Measurements from ENCODE around the gene TLL2. TPM values are rescaled to one million over a fixed set of nuclear protein-coding genes. Genes with fewer than 3 reads are reported as not detected.

TLL2 gene
- total RNA-seq, 1 experiment from 2014 or later, result 0.11 TPM

- no peak for DNase-seq (ENCODE audit: low read depth)
Measured at GRCh38 chr10:96422525-96422924, 91.2 kb downstream of the TLL2 start.

- DNase-seq (ENCODE audit: low read depth), result no peak
Measured at GRCh38 chr10:96421995-96422394, 91.7 kb downstream of the TLL2 start.

GRCh38 chr10:96420228-96421009 lies 93.3 kb downstream of the TLL2 start:
- no peak for DNase-seq (ENCODE audit: low read depth)

GRCh38 chr10:96419351-96419750 lies 94.4 kb downstream of the TLL2 start:
- DNase-seq (ENCODE audit: low read depth), result no peak

- no peak for DNase-seq (ENCODE audit: low read depth)
Measured at GRCh38 chr10:96418582-96418981, 95.1 kb downstream of the TLL2 start.

GRCh38 chr10:96417441-96417840 lies 96.3 kb downstream of the TLL2 start:
- DNase-seq (ENCODE audit: low read depth), result no peak

GRCh38 chr10:96416643-96417042 lies 97.1 kb downstream of the TLL2 start:
- DNase-seq (ENCODE audit: low read depth), result no peak

DNA sequence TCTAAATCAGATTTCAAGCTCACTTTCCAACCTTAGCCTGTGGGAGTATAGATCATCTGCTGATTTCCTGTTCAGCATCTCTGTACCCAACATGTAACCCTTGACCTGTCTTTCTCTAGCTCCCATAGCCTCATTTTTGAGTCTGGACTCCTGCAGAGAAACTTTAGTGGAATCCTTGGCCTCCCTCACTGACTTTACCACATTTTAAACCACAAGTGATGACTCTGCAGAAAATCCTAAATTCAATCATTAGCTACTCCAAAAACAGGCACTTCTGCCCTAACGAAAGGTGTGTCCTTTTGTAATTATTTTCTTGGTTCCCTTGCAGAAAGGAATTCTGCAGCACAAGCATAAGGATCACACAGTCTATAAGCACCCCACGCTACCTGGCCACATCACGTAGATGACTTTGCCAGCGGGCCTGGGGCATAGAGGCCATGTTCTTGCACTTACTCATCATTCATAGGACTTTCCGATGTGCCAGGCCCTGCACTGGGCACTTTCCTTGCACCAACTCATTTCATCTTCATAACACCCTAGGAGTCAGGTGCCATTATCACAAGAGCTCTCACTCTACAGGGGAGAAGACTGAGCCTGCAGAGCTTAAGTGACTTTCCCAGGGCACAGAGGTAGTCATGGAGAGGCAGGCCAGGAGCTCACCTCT lies 97.7 kb downstream of the TLL2 start:
- no peak for DNase-seq (ENCODE audit: low read depth)

GRCh38 chr10:96415150-96415890 lies 98.4 kb downstream of the TLL2 start:
- no peak for DNase-seq (ENCODE audit: low read depth)

- DNase-seq (ENCODE audit: low read depth), result no peak
Measured at GRCh38 chr10:96414303-96414702, 99.4 kb downstream of the TLL2 start.

DNA sequence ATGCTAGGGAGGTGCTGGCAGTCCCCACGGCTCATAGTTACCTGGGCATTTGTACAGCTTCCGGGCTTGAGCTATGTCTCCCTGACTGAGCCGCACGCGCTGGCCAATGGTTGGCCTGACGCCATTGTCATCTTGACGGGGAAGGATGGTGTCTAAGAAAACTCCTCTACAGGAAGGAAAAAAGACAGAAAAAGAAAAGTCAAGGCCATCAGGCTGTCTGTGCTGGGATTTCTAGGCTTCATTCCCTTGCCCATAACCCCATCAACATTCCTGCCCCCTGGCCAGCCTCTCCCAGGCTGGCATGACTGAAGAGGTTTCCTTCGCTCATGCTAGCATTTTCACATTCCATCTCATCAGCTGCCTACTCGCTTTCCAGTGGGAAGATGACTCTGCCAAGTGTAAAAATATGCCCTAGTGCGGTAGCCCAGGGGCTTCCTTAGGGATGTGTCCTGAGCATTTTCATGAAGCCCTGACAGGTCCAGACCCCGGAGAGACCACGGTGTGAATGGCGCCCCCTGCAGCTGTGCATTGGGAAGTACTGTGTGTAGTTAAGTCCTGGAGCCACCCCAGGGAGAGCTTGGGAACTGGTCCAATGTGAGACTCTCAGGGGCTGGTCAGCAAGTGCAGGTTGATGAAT lies 100.5 kb downstream of the TLL2 start:
- DNase-seq (ENCODE audit: low read depth), result no peak

- DNase-seq (ENCODE audit: low read depth), result no peak
Measured at GRCh38 chr10:96411716-96412320, 101.9 kb downstream of the TLL2 start.

- no peak for DNase-seq (ENCODE audit: low read depth)
Measured at GRCh38 chr10:96410296-96410695, 103.4 kb downstream of the TLL2 start.

- no peak for DNase-seq (ENCODE audit: low read depth)
Measured at GRCh38 chr10:96408201-96408600, 105.5 kb downstream of the TLL2 start.

DNA sequence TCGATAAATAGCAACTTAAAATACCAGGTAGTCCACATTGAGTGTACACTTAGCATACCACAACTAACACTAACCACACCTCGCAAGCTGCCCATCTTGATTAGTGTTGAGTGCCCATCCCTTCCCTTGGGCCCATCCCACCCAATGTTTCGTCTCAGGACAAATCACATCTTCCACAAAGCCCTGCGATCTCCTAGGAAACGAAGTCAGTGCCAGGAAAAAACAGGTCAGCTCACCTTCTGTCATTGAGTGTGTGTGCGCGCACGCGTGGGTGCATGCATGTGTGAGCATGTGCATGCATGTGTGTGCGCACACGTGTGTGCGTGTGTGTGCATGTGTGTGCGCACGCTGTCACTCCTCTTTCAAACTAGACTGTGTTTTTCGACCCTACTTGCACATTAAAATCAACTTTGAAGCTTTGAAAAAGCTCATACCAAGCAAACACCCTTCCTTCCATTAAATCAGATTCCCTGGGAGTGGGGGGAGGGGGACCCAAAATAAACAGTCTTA lies 106.1 kb downstream of the TLL2 start:
- DNase-seq (ENCODE audit: low read depth), result no peak

GRCh38 chr10:96406091-96406490 lies 107.6 kb downstream of the TLL2 start:
- no peak for DNase-seq (ENCODE audit: low read depth)

- no peak for DNase-seq (ENCODE audit: low read depth)
Measured at GRCh38 chr10:96402417-96403305, 111.1 kb downstream of the TLL2 start.

DNA sequence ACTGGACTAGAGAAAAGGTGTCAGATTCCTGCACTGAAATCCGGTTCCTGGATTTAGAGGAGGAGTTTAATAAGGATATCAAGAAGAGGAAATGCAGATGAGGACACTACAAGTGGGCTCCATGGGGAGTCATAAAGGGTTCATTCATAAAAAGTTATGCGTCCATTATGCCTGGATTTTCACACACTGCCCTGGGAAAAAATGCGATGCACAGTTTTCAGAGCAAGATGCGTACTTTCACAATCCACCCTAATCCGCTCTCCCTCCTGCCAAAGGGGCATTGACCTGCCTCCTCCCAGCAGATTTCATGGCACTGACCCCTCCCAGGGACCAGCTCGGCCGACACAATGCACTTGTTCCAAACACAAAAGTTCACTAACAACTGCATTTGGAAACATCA lies 112.7 kb downstream of the TLL2 start:
- no peak for DNase-seq (ENCODE audit: low read depth)

DNA sequence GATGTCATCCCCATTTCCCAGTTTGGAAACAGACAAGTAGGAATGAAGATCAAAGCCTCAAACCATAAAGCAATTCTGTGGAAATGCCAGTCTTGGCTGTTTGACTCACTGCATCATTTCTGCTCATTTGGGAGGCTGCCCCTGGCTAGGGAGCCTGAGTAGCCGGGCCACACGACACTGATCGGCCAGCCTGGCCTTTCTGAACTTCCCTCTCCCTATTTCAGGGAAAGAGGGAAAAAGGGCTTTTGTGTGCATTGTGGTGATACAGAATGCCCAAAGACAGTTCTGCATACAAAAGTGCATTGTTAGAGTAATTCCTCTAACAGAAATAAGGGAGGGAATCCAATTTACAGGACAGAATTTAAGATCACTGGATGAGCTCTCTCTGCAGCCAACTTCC lies 113.3 kb downstream of the TLL2 start:
- no peak for DNase-seq (ENCODE audit: low read depth)

DNA sequence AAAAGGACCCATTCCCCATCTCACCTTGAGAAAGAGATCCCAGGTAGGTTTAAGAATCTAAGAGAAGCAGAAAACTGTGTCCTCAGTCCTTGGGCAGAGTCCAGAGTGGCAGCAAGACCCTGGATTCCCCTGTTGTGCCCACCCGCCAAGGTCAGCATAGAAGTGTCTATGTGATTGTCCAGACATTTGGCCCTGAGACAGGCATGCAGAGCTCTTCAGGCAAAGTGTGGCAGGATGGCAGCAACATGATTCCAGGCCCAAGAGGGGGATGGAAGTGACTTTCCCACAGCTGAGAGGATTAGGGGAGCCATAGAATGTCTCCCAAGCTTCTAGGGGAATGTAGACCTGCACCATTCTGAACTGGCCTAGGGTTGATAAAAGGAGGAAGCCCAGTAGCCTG lies 115.8 kb downstream of the TLL2 start:
- no peak for DNase-seq (ENCODE audit: low read depth)
